Subcutaneous adipose tissue (tissue), 4 donors: ENCODE data around the gene TMEM120B. TPM values are rescaled to one million over a fixed set of nuclear protein-coding genes. Genes with fewer than 3 reads are reported as not detected.

Experiments
- CTCF ChIP-seq: fragments of 450-650 bp; IDR thresholded peaks from one replicate; pipeline ENCODE4 v1.5.1; 2016; ENCODE audit warnings: low read depth, mild to moderate bottlenecking, control low read depth, antibody characterized with exemption, moderate library complexity
- total RNA-seq, 4 donors: library from RNA; depleted of rRNA; stranded (reverse); fragments of >200 nt; gene quantifications; one replicate each; pipeline ENCODE4 v1.1.0, GENCODE V29; 2016

TMEM120B gene
- total RNA-seq, 4 donors from 2014 or later = 2.7 to 15.4 (median 3.2) TPM

- TF ChIP-seq CTCF = no peak
Observed at GRCh38 chr12:121808623-121809022, 96.1 kb downstream of the TMEM120B start.

- no peak for TF ChIP-seq CTCF
Observed at GRCh38 chr12:121809712-121810116, 97.2 kb downstream of the TMEM120B start.

- TF ChIP-seq CTCF = no peak
Observed at GRCh38 chr12:121810234-121810817, 97.8 kb downstream of the TMEM120B start.

GRCh38 chr12:121810833-121811433 is 98.4 kb downstream of the TMEM120B start:
- no peak for TF ChIP-seq CTCF

- no peak for TF ChIP-seq CTCF
Observed at GRCh38 chr12:121811434-121812319, 99.1 kb downstream of the TMEM120B start.

GRCh38 chr12:121812320-121812871 is 99.8 kb downstream of the TMEM120B start:
- TF ChIP-seq CTCF = no peak
